Neural progenitor cell (in vitro differentiated cells): ENCODE measurements around the gene PLEKHG7. TPM values are rescaled to one million over a fixed set of nuclear protein-coding genes. Genes with fewer than 3 reads are reported as not detected.

Experiments used
- DNase-seq: peaks from one replicate; pipeline ENCODE4 v3.0.0-alpha.2; 2016; ENCODE audit warnings: low spot score
- H2AFZ ChIP-seq: fragments of 200-600 bp; sonication (generic); replicated peaks from 2 replicates; pipeline ENCODE4 v1.6.1; 2016; ENCODE audit warnings: antibody characterized with exemption
- H3F3A ChIP-seq: fragments of 200-600 bp; sonication (generic); 2 replicates; pipeline ENCODE4 v1.6.1; 2016; ENCODE audit warnings: antibody characterized with exemption, low read depth
- H3K27ac ChIP-seq: fragments of 200-600 bp; sonication (generic); 2 replicates; pipeline ENCODE4 v1.5.1; 2016; ENCODE audit warnings: mild to moderate bottlenecking
- H3K27me3 ChIP-seq: fragments of 200-600 bp; sonication (generic); 2 replicates; pipeline ENCODE4 v1.6.1; 2016; ENCODE audit warnings: mild to moderate bottlenecking, moderate library complexity
- H3K36me3 ChIP-seq: fragments of 200-600 bp; sonication (generic); 2 replicates; pipeline ENCODE4 v1.5.1; 2016
- H3K4me1 ChIP-seq: fragments of 200-600 bp; sonication (generic); 2 replicates; pipeline ENCODE4 v1.6.1; 2016; ENCODE audit warnings: mixed run types
- H3K4me2 ChIP-seq: fragments of 200-600 bp; sonication (generic); 2 replicates; pipeline ENCODE4 v1.6.1; 2016
- H3K4me3 ChIP-seq: fragments of 200-600 bp; sonication (generic); 2 replicates; pipeline ENCODE4 v1.5.1; 2016
- H3K79me2 ChIP-seq: fragments of 200-600 bp; sonication (generic); 2 replicates; pipeline ENCODE4 v1.6.1; 2016; ENCODE audit warnings: low read depth
- H3K9ac ChIP-seq: fragments of 200-600 bp; sonication (generic); 2 replicates; pipeline ENCODE4 v1.6.1; 2016
- H3K9me3 ChIP-seq: fragments of 200-600 bp; sonication (generic); 2 replicates; pipeline ENCODE4 v1.5.1; 2016; ENCODE audit warnings: low read depth
- H4K20me1 ChIP-seq: fragments of 200-600 bp; sonication (generic); 2 replicates; pipeline ENCODE4 v1.6.1; 2016; ENCODE audit warnings: low read depth
- H3K27ac Mint-ChIP-seq: 3 replicates; pipeline ENCODE4 v1.8.0; 2021; ENCODE audit warnings: mixed read lengths
- H3K27me3 Mint-ChIP-seq: 2 replicates; pipeline ENCODE4 v1.8.0; 2022; ENCODE audit warnings: low read depth, mild to moderate bottlenecking, inconsistent platforms, moderate library complexity, mixed read lengths; ENCODE audit not compliant: insufficient read depth
- H3K36me3 Mint-ChIP-seq: 3 replicates; pipeline ENCODE4 v1.8.0; 2021; ENCODE audit warnings: mixed read lengths
- H3K4me1 Mint-ChIP-seq: 3 replicates; pipeline ENCODE4 v1.8.0; 2021; ENCODE audit warnings: mixed read lengths
- H3K4me3 Mint-ChIP-seq: 3 replicates; pipeline ENCODE4 v1.8.0; 2021; ENCODE audit warnings: mild to moderate bottlenecking, moderate library complexity, mixed read lengths
- H3K9me3 Mint-ChIP-seq: 3 replicates; pipeline ENCODE4 v1.8.0; 2020; ENCODE audit warnings: mixed read lengths
- CTCF ChIP-seq: fragments of 200-600 bp; sonication (generic); IDR thresholded peaks from 2 replicates; pipeline ENCODE4 v1.5.1; 2017; ENCODE audit warnings: antibody characterized with exemption, mild to moderate bottlenecking
- EZH2 ChIP-seq: fragments of 200-600 bp; sonication (generic); IDR thresholded peaks from 2 replicates; pipeline ENCODE4 v1.6.1; 2017; ENCODE audit warnings: antibody characterized with exemption, mild to moderate bottlenecking, moderate library complexity
- EZH2phosphoT487 ChIP-seq: fragments of 200-600 bp; sonication (generic); IDR thresholded peaks from 2 replicates; pipeline ENCODE4 v1.6.1; 2017; ENCODE audit warnings: antibody characterized with exemption
- total RNA-seq: library from RNA; depleted of rRNA; stranded (reverse); fragments of >200 nt; gene quantifications from 2 replicates; pipeline ENCODE4 v1.2.3, GENCODE V29; 2015; ENCODE audit warnings: low replicate concordance

The PLEKHG7 gene
- total RNA-seq, 1 donor from 2014 or later = not detected

DNA sequence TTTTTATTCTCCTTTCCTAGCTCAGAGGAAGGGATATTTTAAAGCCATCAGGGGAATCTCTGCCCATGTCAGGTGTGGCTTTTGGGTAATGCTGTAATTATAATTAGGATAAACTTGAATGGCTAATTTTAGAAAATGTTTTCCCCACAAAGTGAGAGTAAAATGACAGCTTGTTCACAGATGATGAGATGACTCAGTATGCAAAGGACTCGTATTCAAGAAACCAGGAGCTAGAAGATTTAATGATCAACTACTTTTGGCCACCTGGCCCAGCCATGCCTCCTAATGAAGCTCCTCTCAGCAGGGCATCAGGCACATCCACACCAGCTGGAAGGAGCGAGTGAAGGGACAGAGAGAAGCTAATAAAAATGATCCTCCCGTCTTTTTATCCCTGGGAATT lies 29.0 kb upstream of the PLEKHG7 start:
- no peaks in the 10 kb centered on the region for H3K4me1 ChIP-seq
- H3K4me3 ChIP-seq = no peak overlapping the region
- no peak for DNase-seq
- no peak overlapping the region for H3K4me2 ChIP-seq
- no peak overlapping the region for H2AFZ ChIP-seq
- no peaks in the 10 kb centered on the region for H3K4me1 Mint-ChIP-seq
- H3K9me3 Mint-ChIP-seq = peaks cover 2% of the 10 kb centered on the region
- H4K20me1 ChIP-seq = no peaks in the 10 kb centered on the region
- no peaks in the 10 kb centered on the region for H3K9me3 ChIP-seq
- H3F3A ChIP-seq = no peaks in the 10 kb centered on the region
- no peak overlapping the region for H3K27ac ChIP-seq
- H3K27ac Mint-ChIP-seq = no peak overlapping the region
- H3K27me3 Mint-ChIP-seq = peaks cover 4% of the 10 kb centered on the region
- no peaks in the 10 kb centered on the region for H3K79me2 ChIP-seq
- H3K36me3 Mint-ChIP-seq = no peaks in the 10 kb centered on the region
- H3K36me3 ChIP-seq = no peaks in the 10 kb centered on the region
- no peak overlapping the region for H3K4me3 Mint-ChIP-seq
- TF ChIP-seq EZH2phosphoT487 (no peak), EZH2 (no peak), CTCF (no peak)
- H3K27me3 ChIP-seq = no peaks in the 10 kb centered on the region
- no peak overlapping the region for H3K9ac ChIP-seq

GRCh38 chr12:92674500-92674899 lies 28.3 kb upstream of the PLEKHG7 start:
- H3K9me3 ChIP-seq = no peaks in the 10 kb centered on the region
- no peaks in the 10 kb centered on the region for H3K79me2 ChIP-seq
- no peaks in the 10 kb centered on the region for H4K20me1 ChIP-seq
- H3K4me2 ChIP-seq = no peak overlapping the region
- Mint-ChIP-seq H3K4me3 (no peak overlapping the region), H3K36me3 (no peaks in the 10 kb centered on the region), H3K4me1 (no peaks in the 10 kb centered on the region), H3K27me3 (peaks cover 4% of the 10 kb centered on the region), H3K27ac (no peak overlapping the region), H3K9me3 (peaks cover 2% of the 10 kb centered on the region)
- TF ChIP-seq EZH2 (no peak), EZH2phosphoT487 (no peak), CTCF (no peak)
- no peaks in the 10 kb centered on the region for H3K4me1 ChIP-seq
- H2AFZ ChIP-seq = no peak overlapping the region
- no peak overlapping the region for H3K9ac ChIP-seq
- no peaks in the 10 kb centered on the region for H3K36me3 ChIP-seq
- H3K27ac ChIP-seq = no peak overlapping the region
- no peaks in the 10 kb centered on the region for H3K27me3 ChIP-seq
- no peak overlapping the region for H3K4me3 ChIP-seq
- no peak for DNase-seq
- no peaks in the 10 kb centered on the region for H3F3A ChIP-seq

- H3K79me2 ChIP-seq = no peaks in the 10 kb centered on the region
- H3K4me3 ChIP-seq = no peak overlapping the region
- no peak overlapping the region for H3K4me2 ChIP-seq
- Mint-ChIP-seq H3K9me3 (peaks cover 2% of the 10 kb centered on the region), H3K4me3 (no peak overlapping the region), H3K36me3 (no peaks in the 10 kb centered on the region), H3K27me3 (peaks cover 2% of the 10 kb centered on the region), H3K4me1 (no peaks in the 10 kb centered on the region), H3K27ac (no peak overlapping the region)
- no peaks in the 10 kb centered on the region for H3F3A ChIP-seq
- H4K20me1 ChIP-seq = no peaks in the 10 kb centered on the region
- no peak overlapping the region for H3K27ac ChIP-seq
- H3K27me3 ChIP-seq = no peaks in the 10 kb centered on the region
- no peaks in the 10 kb centered on the region for H3K9me3 ChIP-seq
- H3K9ac ChIP-seq = no peak overlapping the region
- no peak for TF ChIP-seq EZH2
- no peak for TF ChIP-seq EZH2phosphoT487
- no peak for TF ChIP-seq CTCF
- DNase-seq = no peak
- no peaks in the 10 kb centered on the region for H3K4me1 ChIP-seq
- H2AFZ ChIP-seq = no peak overlapping the region
- no peaks in the 10 kb centered on the region for H3K36me3 ChIP-seq
Measured at GRCh38 chr12:92675092-92675865, 27.5 kb upstream of the PLEKHG7 start.
